Naive thymus-derived CD4-positive, alpha-beta T cell (primary cell): ENCODE data around the gene SETD1B. TPM values are rescaled to one million over a fixed set of nuclear protein-coding genes. Genes with fewer than 3 reads are reported as not detected.

Experiments
- ATAC-seq: fragments of 150-1000 bp; cut with Tn5 transposase; 2 replicates; pipeline ENCODE4 v1.10.0; 2021; ENCODE audit warnings: mild to moderate bottlenecking, moderate library complexity
- CTCF ChIA-PET: fragments of 350-600 bp; sonication (Branson Sonifier 250); formaldehyde crosslinking; loops from one replicate; lab custom pipeline; 2021; ENCODE audit warnings: antibody characterized with exemption; lab: Charles Lee
- POLR2A ChIA-PET: fragments of 350-600 bp; sonication (Branson Sonifier 250); formaldehyde crosslinking; loops from one replicate; lab custom pipeline; 2021; ENCODE audit warnings: antibody characterized with exemption, inconsistent platforms; lab: Charles Lee
- DNase-seq, 9 donors: peaks; one replicate each; pipeline versions ENCODE4 v3.0.0 to v3.0.0-alpha.2; 2020 to 2022; ENCODE audit warnings: mixed read lengths in 1 of 9
- H3K27ac ChIP-seq: one replicate; pipeline ENCODE4 v1.7.0; 2013; ENCODE audit warnings: mild to moderate bottlenecking, low read depth, low read length, moderate library complexity
- H3K27me3 ChIP-seq, 2 donors: one replicate each; pipeline ENCODE4 v1.7.0; 2013; ENCODE audit warnings: low read length in 2 of 2, mild to moderate bottlenecking in 2 of 2, moderate library complexity in 2 of 2; ENCODE audit not compliant: control insufficient read depth in 2 of 2, insufficient read depth in 2 of 2
- H3K36me3 ChIP-seq, 3 experiments: 1 replicate in 2 of 3; 2 replicates in 1 of 3; pipeline ENCODE4 v1.7.0; 2013; ENCODE audit warnings: low read length in 3 of 3, mild to moderate bottlenecking in 3 of 3, moderate library complexity in 1 of 3; ENCODE audit not compliant: insufficient read depth in 3 of 3, control insufficient read depth in 2 of 3
- H3K4me1 ChIP-seq, 2 donors: one replicate each; pipeline ENCODE4 v1.7.0; 2013; ENCODE audit warnings: low read length in 2 of 2, mild to moderate bottlenecking in 2 of 2, moderate library complexity in 1 of 2; ENCODE audit not compliant: control insufficient read depth in 2 of 2, insufficient read depth in 2 of 2
- H3K4me3 ChIP-seq: 2 replicates; pipeline ENCODE4 v1.7.0; 2013; ENCODE audit warnings: mild to moderate bottlenecking, low read length
- H3K9me3 ChIP-seq, 3 experiments: 1 replicate in 2 of 3; 2 replicates in 1 of 3; pipeline ENCODE4 v1.7.0; 2013; ENCODE audit warnings: low read length in 3 of 3; ENCODE audit not compliant: control insufficient read depth in 2 of 3
- H3K27ac Mint-ChIP-seq, 9 donors: one replicate each; pipeline ENCODE4 v1.8.0; 2020 to 2022; ENCODE audit warnings: mixed read lengths in 9 of 9, mild to moderate bottlenecking in 8 of 9, moderate library complexity in 5 of 9, inconsistent platforms in 2 of 9
- H3K27me3 Mint-ChIP-seq, 5 donors: one replicate each; pipeline ENCODE4 v1.8.0; 2021 to 2022; ENCODE audit warnings: mixed read lengths in 5 of 5, mild to moderate bottlenecking in 1 of 5
- H3K36me3 Mint-ChIP-seq, 5 donors: one replicate each; pipeline ENCODE4 v1.8.0; 2020 to 2022; ENCODE audit warnings: mixed read lengths in 5 of 5, mild to moderate bottlenecking in 3 of 5, inconsistent platforms in 1 of 5
- H3K4me1 Mint-ChIP-seq, 7 donors: one replicate each; pipeline ENCODE4 v1.8.0; 2020 to 2022; ENCODE audit warnings: mixed read lengths in 7 of 7, mild to moderate bottlenecking in 3 of 7, inconsistent platforms in 1 of 7
- H3K4me3 Mint-ChIP-seq, 10 donors: one replicate each; pipeline ENCODE4 v1.8.0; 2020 to 2022; ENCODE audit warnings: mild to moderate bottlenecking in 10 of 10, mixed read lengths in 10 of 10, moderate library complexity in 6 of 10, inconsistent platforms in 2 of 10
- H3K9me3 Mint-ChIP-seq, 11 donors: one replicate each; pipeline ENCODE4 v1.8.0; 2020 to 2022; ENCODE audit warnings: mixed read lengths in 11 of 11, mild to moderate bottlenecking in 4 of 11, inconsistent platforms in 1 of 11, moderate library complexity in 1 of 11
- intact Hi-C, 2 donors: fragments of 100-400 bp; cut with micrococcal nuclease; formaldehyde crosslinking; loops; one replicate each; pipeline ENCODE4 v1.15.1; 2023
- polyA plus RNA-seq, 2 donors: library from polyadenylated mRNA; unstranded; fragments of 300-500 nt; fragmentation: Illumina TruSeq; gene quantifications; one replicate each; pipeline ENCODE4 v1.2.3, GENCODE V29; 2021
- total RNA-seq, 6 experiments: library from RNA in 5 of 6; stranded (reverse) in 5 of 6; gene quantifications; 1 replicate in 5 of 6; 2 replicates in 1 of 6; pipeline ENCODE4 v1.2.3 and lab custom pipeline; 2021 to 2026

SETD1B gene
- total and polyA plus RNA-seq, 7 experiments from 2014 or later: 2.1 to 124 (median 77.7) TPM

GRCh38 chr12:121799156-121799841 is 4.5 kb upstream of the SETD1B start:
- peak in 8 of 9 donors; percentile 64 to 74 (median 69) for DNase-seq
- intact Hi-C loops: no loop called here
- Histone ChIP-seq H3K27ac (peak overlapping the region; percentile 96), H3K27me3 (no peaks in the 10 kb centered on the region), H3K9me3 (no peaks in the 10 kb centered on the region), H3K36me3 (peaks cover 0 to 49% (median 0%) of the 10 kb centered on the region in 3 experiments), H3K4me3 (peak overlapping the region; percentile 73), H3K4me1 (peaks cover 24 to 32% of the 10 kb centered on the region in 2 donors)
- Mint-ChIP-seq H3K4me1 (peaks cover 30 to 46% (median 37%) of the 10 kb centered on the region in 7 donors), H3K36me3 (peaks cover 11 to 23% (median 17%) of the 10 kb centered on the region in 5 donors), H3K4me3 (peak overlapping the region; percentile 83 to 92 (median 88)), H3K27ac (peak overlapping the region; percentile 83 to 98 (median 89)), H3K9me3 (peaks cover 0 to 14% (median 0%) of the 10 kb centered on the region in 11 donors), H3K27me3 (no peaks in the 10 kb centered on the region)
- ATAC-seq: peak; percentile 15
- ChIA-PET POLR2A (interaction anchor here (1.0 to 33.4 kb wide), 7 partner anchors 1 to 302 kb away, joined by 4 to 1941 read pairs (median 40); partner anchors contain the start of genes PSMD9, RHOF, SETD1B and TMEM120B), CTCF (interaction anchor here (0.6 to 14.9 kb wide), 5 partner anchors 8 to 766 kb away, joined by 3 to 609 read pairs (median 5); partner anchors contain the start of gene SETD1B)

- Histone ChIP-seq H3K27me3 (no peaks in the 10 kb centered on the region), H3K4me1 (peaks cover 17 to 24% of the 10 kb centered on the region in 2 donors), H3K27ac (peak overlapping the region; percentile 96), H3K36me3 (peaks cover 0 to 56% (median 0%) of the 10 kb centered on the region in 3 experiments), H3K9me3 (no peaks in the 10 kb centered on the region), H3K4me3 (peak overlapping the region; percentile 73)
- Mint-ChIP-seq H3K36me3 (peaks cover 11 to 23% (median 17%) of the 10 kb centered on the region in 5 donors), H3K9me3 (peaks cover 0 to 12% (median 0%) of the 10 kb centered on the region in 11 donors), H3K4me1 (peaks cover 23 to 39% (median 29%) of the 10 kb centered on the region in 7 donors), H3K4me3 (peak overlapping the region; percentile 83 to 92 (median 88)), H3K27me3 (no peaks in the 10 kb centered on the region), H3K27ac (peak overlapping the region; percentile 83 to 95 (median 89))
- intact Hi-C loops: loop anchor here in 1 of 2 donors (5.0 to 10.0 kb wide), 2 partner anchors 218 to 425 kb away; partner anchors contain the start of genes DIABLO and KDM2B
- ATAC-seq (peak; percentile 30), DNase-seq (peak in 8 of 9 donors; percentile 51 to 89 (median 58))
- POLR2A ChIA-PET: interaction anchor here (1.0 to 33.4 kb wide), 7 partner anchors 0 to 1599 kb away, joined by 4 to 1941 read pairs (median 15); partner anchors contain the start of genes PSMD9, RHOF, RNU4-1 and RPLP0
- CTCF ChIA-PET: interaction anchor here (14.9 kb wide), 1 partner anchor 8 kb away, joined by 609 read pairs; the partner anchor contains the start of gene SETD1B
Observed at GRCh38 chr12:121799842-121800693, 3.7 kb upstream of the SETD1B start.

DNA sequence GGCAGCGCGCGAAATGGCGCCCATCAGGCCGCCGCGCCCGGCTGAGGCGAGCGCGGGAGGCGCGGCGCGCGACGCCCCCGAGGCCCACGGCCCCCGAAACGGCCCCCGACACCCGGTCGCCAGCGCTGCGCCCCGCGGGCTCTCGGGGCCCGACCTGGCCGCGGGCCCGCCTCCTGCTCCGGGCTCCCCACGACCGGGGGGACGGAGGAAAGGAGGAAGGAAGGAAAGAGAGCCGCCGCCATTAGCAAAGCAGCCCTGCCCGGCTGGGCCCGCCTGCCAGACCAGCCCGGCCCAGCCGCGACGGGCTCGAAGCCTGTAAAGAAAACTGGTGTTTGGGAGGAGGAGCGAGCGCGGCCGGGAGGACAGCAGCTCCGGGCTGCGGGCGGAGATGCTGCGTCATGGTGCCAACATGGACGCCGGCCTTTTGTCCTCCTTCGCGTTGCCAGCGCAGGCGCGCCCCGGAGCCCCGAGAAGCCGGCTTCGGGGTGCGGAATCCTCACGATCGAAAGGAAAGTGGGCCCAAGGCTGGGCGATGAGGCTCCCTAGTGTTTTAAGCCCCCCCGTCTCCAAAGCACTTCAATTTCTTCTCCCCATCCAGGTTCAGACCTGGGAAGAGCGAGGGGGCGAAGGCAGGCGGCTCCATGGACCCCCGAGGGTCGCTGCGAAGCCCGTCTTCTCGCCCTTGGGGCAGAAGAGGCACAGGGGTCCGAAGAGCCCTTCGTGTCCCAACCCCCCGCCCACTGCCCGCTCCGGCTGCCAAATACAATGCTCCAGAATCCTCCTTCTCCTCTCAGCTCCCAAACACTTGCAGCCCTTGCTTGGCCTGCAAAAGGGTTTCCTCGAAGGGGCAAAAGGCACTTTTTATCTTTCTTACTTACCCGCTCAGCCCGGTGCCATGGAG is 2.9 kb upstream of the SETD1B start:
- ChIA-PET CTCF (interaction anchor here (1.1 to 14.9 kb wide), 3 partner anchors 5 to 24 kb away, joined by 3 to 609 read pairs (median 609); partner anchors contain the start of genes RHOF and SETD1B), POLR2A (interaction anchor here (1.0 to 33.4 kb wide), 18 partner anchors 1 to 1600 kb away, joined by 3 to 1941 read pairs (median 11); partner anchors contain the start of genes KDM2B, ORAI1, PSMD9 and RHOF)
- Histone ChIP-seq H3K4me3 (peak overlapping the region; percentile 94), H3K4me1 (peaks cover 14 to 22% of the 10 kb centered on the region in 2 donors), H3K9me3 (no peaks in the 10 kb centered on the region), H3K27ac (peak overlapping the region; percentile 96), H3K36me3 (peaks cover 0 to 55% (median 0%) of the 10 kb centered on the region in 3 experiments), H3K27me3 (no peaks in the 10 kb centered on the region)
- peaks cover 19 to 31% (median 26%) of the 10 kb centered on the region in 7 donors for H3K4me1 Mint-ChIP-seq
- no peaks in the 10 kb centered on the region for H3K27me3 Mint-ChIP-seq
- ATAC-seq (peak; percentile 20), DNase-seq (peak; percentile 56 to 75 (median 69))
- intact Hi-C loops: loop anchor here (1.0 to 10.0 kb wide), 3 partner anchors 11 to 424 kb away; partner anchors contain the start of genes DIABLO (in 1 of the 2) and KDM2B (in 1 of the 2)
- H3K4me3 Mint-ChIP-seq: peak overlapping the region; percentile 89 to 99 (median 96)
- H3K9me3 Mint-ChIP-seq: peaks cover 0 to 9% (median 0%) of the 10 kb centered on the region in 11 donors
- H3K27ac Mint-ChIP-seq: peak overlapping the region; percentile 98 to 100 (median 99)
- peaks cover 11 to 30% (median 14%) of the 10 kb centered on the region in 5 donors for H3K36me3 Mint-ChIP-seq

GRCh38 chr12:121801595-121802484 is 2.0 kb upstream of the SETD1B start:
- intact Hi-C loops: loop anchor here (1.0 to 10.0 kb wide), 8 partner anchors 8 to 423 kb away; partner anchors contain the start of genes KDM2B (in 2 of the 2), DIABLO (in 1 of the 2) and PSMD9 (in 1 of the 2)
- peaks cover 19 to 25% of the 10 kb centered on the region in 2 donors for H3K4me1 ChIP-seq
- peak overlapping the region; percentile 98 to 100 (median 99) for H3K27ac Mint-ChIP-seq
- H3K4me1 Mint-ChIP-seq: peaks cover 23 to 37% (median 32%) of the 10 kb centered on the region in 7 donors
- peak in 7 of 9 donors; percentile 82 to 94 (median 91) for DNase-seq
- peaks cover 14 to 35% (median 18%) of the 10 kb centered on the region in 5 donors for H3K36me3 Mint-ChIP-seq
- H3K27ac ChIP-seq: peak overlapping the region; percentile 96
- H3K4me3 ChIP-seq: peak overlapping the region; percentile 94
- H3K36me3 ChIP-seq: peaks cover 0 to 52% (median 0%) of the 10 kb centered on the region in 3 experiments
- peak; percentile 43 for ATAC-seq
- peak overlapping the region; percentile 89 to 99 (median 96) for H3K4me3 Mint-ChIP-seq
- ChIA-PET POLR2A (interaction anchor here (0.6 to 33.4 kb wide), 27 partner anchors 2 to 1601 kb away, joined by 3 to 1941 read pairs (median 7); partner anchors contain the start of genes KDM2B, KNTC1, MORN3 and ORAI1), CTCF (interaction anchor here (0.6 to 14.9 kb wide), 8 partner anchors 6 to 1220 kb away, joined by 3 to 609 read pairs (median 3); partner anchors contain the start of genes RHOF and SETD1B)
- H3K9me3 ChIP-seq: no peaks in the 10 kb centered on the region
- no peaks in the 10 kb centered on the region for H3K27me3 ChIP-seq
- H3K9me3 Mint-ChIP-seq: peaks cover 0 to 9% (median 0%) of the 10 kb centered on the region in 11 donors
- no peaks in the 10 kb centered on the region for H3K27me3 Mint-ChIP-seq
